ENCODE data around the gene USHBP1. TPM values are rescaled to one million over a fixed set of nuclear protein-coding genes. Genes with fewer than 3 reads are reported as not detected.

Gene USHBP1
- total RNA-seq, result not detected in 2 replicates

GRCh38 chr19:17264641-17264979, at the start of gene USHBP1:
Gene USHBP1 (minus strand): TSS chr19:17264745. CDS start chr19:17264299, 446 bp downstream.

GRCh38 chr19:17309198-17309964, 44.8 kb upstream of the USHBP1 start, which contains the start of gene DDA1:
Gene DDA1 (plus strand): TSS chr19:17309563. CDS start chr19:17309655, 92 bp downstream.

GRCh38 chr19:17305517-17306284, 41.2 kb upstream of the USHBP1 start, which contains the start of gene MRPL34:
Gene MRPL34 (plus strand): TSS chr19:17305872. CDS start chr19:17305893, 21 bp downstream.

GRCh38 chr19:17303167-17303939, 38.8 kb upstream of the USHBP1 start, which contains the start of gene ABHD8:
Gene ABHD8 (minus strand): TSS chr19:17303425. CDS start chr19:17301616, 1,809 bp downstream.

GRCh38 chr19:17281391-17282304, 17.1 kb upstream of the USHBP1 start, which contains the start of gene ANKLE1:
Gene ANKLE1 (plus strand): TSS chr19:17281901. CDS start chr19:17281921, 20 bp downstream.

GRCh38 chr19:17266975-17267788, 2.6 kb upstream of the USHBP1 start, which contains the start of gene BABAM1:
Gene BABAM1 (plus strand): TSS chr19:17267443. CDS start chr19:17268807, 1,364 bp downstream.

GRCh38 chr19:17245535-17245984, 19.0 kb downstream of the USHBP1 start, which contains the start of gene NR2F6:
Gene NR2F6 (minus strand): TSS chr19:17245919. CDS start chr19:17245220, 699 bp downstream.

GRCh38 chr19:17226002-17226933, 38.3 kb downstream of the USHBP1 start, which contains the start of gene OCEL1:
Gene OCEL1 (plus strand): TSS chr19:17226226. CDS start chr19:17226248, 22 bp downstream.

GRCh38 chr19:17215127-17215971, 49.2 kb downstream of the USHBP1 start, which contains the start of gene USE1:
Gene USE1 (plus strand): TSS chr19:17215357. CDS start chr19:17215406, 49 bp downstream.

Other genes starting within 250 kb of the USHBP1 start
- 0.74 and 1.3 TPM in 2 replicates for gene CPAMD8, start 237.9 kb downstream of the USHBP1 start, total RNA-seq
- gene HAUS8, start 189.3 kb downstream of the USHBP1 start, total RNA-seq, result 10.5 TPM in 2 replicates
- gene MYO9B, start 189.0 kb downstream of the USHBP1 start, total RNA-seq, result 37.3 and 47.1 TPM in 2 replicates
- gene USE1, start 49.4 kb downstream of the USHBP1 start, total RNA-seq, result 13.2 and 13.3 TPM in 2 replicates
- gene OCEL1, start 38.5 kb downstream of the USHBP1 start, total RNA-seq, result 1.2 and 5.9 TPM in 2 replicates
- gene NR2F6, start 18.8 kb downstream of the USHBP1 start, total RNA-seq, result 121 TPM in 2 replicates
- 69.9 and 76.7 TPM in 2 replicates for gene BABAM1, start 2.7 kb upstream of the USHBP1 start, total RNA-seq
- 0.85 and 2.2 TPM in 2 replicates for gene ANKLE1, start 17.2 kb upstream of the USHBP1 start, total RNA-seq
- 10.8 and 12.1 TPM in 2 replicates for gene ABHD8, start 38.7 kb upstream of the USHBP1 start, total RNA-seq
- gene MRPL34, start 41.1 kb upstream of the USHBP1 start, total RNA-seq, result 62.1 and 159 TPM in 2 replicates
- gene DDA1, start 44.8 kb upstream of the USHBP1 start, total RNA-seq, result 22.7 and 31.5 TPM in 2 replicates
- 6.9 TPM in 2 replicates for gene ANO8, start 70.1 kb upstream of the USHBP1 start, total RNA-seq
- gene GTPBP3, start 72.8 kb upstream of the USHBP1 start, total RNA-seq, result 23.6 and 38.2 TPM in 2 replicates
- gene PLVAP, start 112.6 kb upstream of the USHBP1 start, total RNA-seq, result not detected in 2 replicates
- not detected in 2 replicates for gene CCDC194, start 129.5 kb upstream of the USHBP1 start, total RNA-seq
- not detected in 2 replicates for gene BST2, start 140.9 kb upstream of the USHBP1 start, total RNA-seq
- 67.1 and 78.6 TPM in 2 replicates for gene MVB12A, start 155.3 kb upstream of the USHBP1 start, total RNA-seq
- 0.42 TPM in 1 of 2 replicates, not detected in the other for gene TMEM221, start 183.9 kb upstream of the USHBP1 start, total RNA-seq
- gene NXNL1, start 196.2 kb upstream of the USHBP1 start, total RNA-seq, result not detected in 2 replicates
- gene SLC27A1, start 205.8 kb upstream of the USHBP1 start, total RNA-seq, result 10.2 and 11.1 TPM in 2 replicates
- 94.9 and 105 TPM in 2 replicates for gene PGLS, start 246.9 kb upstream of the USHBP1 start, total RNA-seq

Measured in airway epithelial cell (primary cell).